Esophagus muscularis mucosa (tissue), 4 donors: ENCODE data around the gene PTPN4. TPM values are rescaled to one million over a fixed set of nuclear protein-coding genes. Genes with fewer than 3 reads are reported as not detected.

Experiments used
- DNase-seq: peaks from one replicate; pipeline ENCODE4 v3.0.0-alpha.2; 2017; ENCODE audit errors: extremely low spot score
- H3K27ac ChIP-seq, 4 donors: fragments of 200-600 bp; sonication (generic); replicated peaks in 1 of 4; 1 replicate in 3 of 4; 2 replicates in 1 of 4; pipeline ENCODE4 v1.5.1; 2016 to 2019; ENCODE audit warnings: mild to moderate bottlenecking in 1 of 4
- H3K27me3 ChIP-seq, 4 donors: fragments of 200-600 bp; sonication (generic); one replicate each; pipeline versions ENCODE4 v1.5.1 to v1.6.0; 2016 to 2019
- H3K36me3 ChIP-seq, 4 donors: fragments of 200-600 bp; sonication (generic); one replicate each; pipeline ENCODE4 v1.5.1; 2016 to 2019
- H3K4me1 ChIP-seq, 4 donors: fragments of 200-600 bp; sonication (generic); one replicate each; pipeline ENCODE4 v1.5.1; 2016 to 2019
- H3K4me3 ChIP-seq, 4 donors: fragments of 200-600 bp; sonication (generic); 1 replicate in 2 of 4; 2 replicates in 2 of 4; pipeline ENCODE4 v1.5.1; 2016 to 2019; ENCODE audit warnings: mild to moderate bottlenecking in 4 of 4, moderate library complexity in 1 of 4
- H3K9me3 ChIP-seq, 4 donors: fragments of 200-600 bp; sonication (generic); 1 replicate in 3 of 4; 2 replicates in 1 of 4; pipeline ENCODE4 v1.5.1; 2016 to 2019
- EP300 ChIP-seq: sonication (generic); formaldehyde crosslinking; IDR thresholded peaks from one replicate; pipeline ENCODE4 v1.6.1; 2017; ENCODE audit warnings: antibody characterized with exemption
- POLR2A ChIP-seq: fragments of 450-650 bp; IDR thresholded peaks from one replicate; pipeline ENCODE4 v1.6.1; 2017; ENCODE audit warnings: antibody characterized with exemption, moderate library complexity, mild to moderate bottlenecking, low read depth
- POLR2AphosphoS5 ChIP-seq, 2 donors: sonication (generic); formaldehyde crosslinking; IDR thresholded peaks; one replicate each; pipeline ENCODE4 v1.6.1; 2017; ENCODE audit warnings: antibody characterized with exemption in 2 of 2
- WGBS: methylation state at CpG from one replicate; pipeline ENCODE4 v1.1.5; 2018; 5-methylcytosine and 5-hydroxymethylcytosine counted together
- intact Hi-C: fragments of 100-400 bp; cut with DNase I; formaldehyde crosslinking; loops from one replicate; pipeline ENCODE4 v1.15.1; 2023
- total RNA-seq, 4 donors: library from RNA; depleted of rRNA; stranded (reverse); fragments of >200 nt; gene quantifications; one replicate each; pipeline versions ENCODE4 v1.1.0 to v1.2.1, GENCODE V29; 2016
- TF ChIP-seq, protein P1 (sequence below), 3 experiments: fragments of 200-600 bp in 2 of 3; fragments of 450-650 bp in 1 of 3; sonication (generic) in 2 of 3; IDR thresholded peaks; one replicate each; pipeline ENCODE4 v1.5.1; 2017 to 2019; ENCODE audit warnings: antibody characterized with exemption in 3 of 3, mild to moderate bottlenecking in 2 of 3, moderate library complexity in 1 of 3

The PTPN4 gene
- total RNA-seq, 4 donors from 2014 or later, result 21.3 to 39.9 (median 24.7) TPM

DNA sequence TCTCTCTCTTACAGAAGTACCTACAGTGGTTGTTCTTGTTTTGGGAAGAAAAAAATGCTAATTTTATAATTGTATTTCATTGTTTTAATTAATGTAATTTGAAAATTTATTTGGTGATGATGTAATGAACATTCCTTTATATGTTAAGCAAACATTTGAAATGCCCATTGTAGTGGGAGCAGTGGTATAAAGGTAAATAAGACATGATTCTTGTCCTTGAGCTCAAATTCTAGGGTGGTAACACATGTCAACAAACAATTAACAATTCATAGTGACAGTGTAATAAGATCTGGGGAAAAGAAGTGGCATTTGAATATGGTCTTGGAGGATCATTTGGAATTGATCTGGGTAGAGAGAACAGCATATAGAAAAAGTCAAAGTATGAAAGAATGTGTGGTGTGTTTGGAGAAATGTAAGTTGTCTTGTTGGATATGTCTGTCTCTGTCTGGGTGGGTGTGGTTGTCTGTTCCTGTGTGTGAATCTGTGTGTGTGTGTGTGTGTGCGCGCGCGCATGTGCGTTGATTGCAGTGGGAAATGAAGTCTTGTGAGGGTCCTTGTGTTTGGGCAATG is 5.8 kb downstream of the PTPN4 start:
- Histone ChIP-seq H3K4me1 (peaks cover 14 to 33% (median 25%) of the 10 kb centered on the region in 4 donors), H3K4me3 (no peak overlapping the region), H3K27ac (no peak overlapping the region), H3K36me3 (no peaks in the 10 kb centered on the region), H3K27me3 (no peaks in the 10 kb centered on the region), H3K9me3 (no peaks in the 10 kb centered on the region)
- WGBS, result 85% methylated on average over 5 of the region's 5 CpGs
- no peak for DNase-seq
- TF ChIP-seq EP300 (no peak), POLR2AphosphoS5 (IDR thresholded peaks at IDR 0.05) (no peak), POLR2A (no peak)
- TF ChIP-seq, protein P1, sequence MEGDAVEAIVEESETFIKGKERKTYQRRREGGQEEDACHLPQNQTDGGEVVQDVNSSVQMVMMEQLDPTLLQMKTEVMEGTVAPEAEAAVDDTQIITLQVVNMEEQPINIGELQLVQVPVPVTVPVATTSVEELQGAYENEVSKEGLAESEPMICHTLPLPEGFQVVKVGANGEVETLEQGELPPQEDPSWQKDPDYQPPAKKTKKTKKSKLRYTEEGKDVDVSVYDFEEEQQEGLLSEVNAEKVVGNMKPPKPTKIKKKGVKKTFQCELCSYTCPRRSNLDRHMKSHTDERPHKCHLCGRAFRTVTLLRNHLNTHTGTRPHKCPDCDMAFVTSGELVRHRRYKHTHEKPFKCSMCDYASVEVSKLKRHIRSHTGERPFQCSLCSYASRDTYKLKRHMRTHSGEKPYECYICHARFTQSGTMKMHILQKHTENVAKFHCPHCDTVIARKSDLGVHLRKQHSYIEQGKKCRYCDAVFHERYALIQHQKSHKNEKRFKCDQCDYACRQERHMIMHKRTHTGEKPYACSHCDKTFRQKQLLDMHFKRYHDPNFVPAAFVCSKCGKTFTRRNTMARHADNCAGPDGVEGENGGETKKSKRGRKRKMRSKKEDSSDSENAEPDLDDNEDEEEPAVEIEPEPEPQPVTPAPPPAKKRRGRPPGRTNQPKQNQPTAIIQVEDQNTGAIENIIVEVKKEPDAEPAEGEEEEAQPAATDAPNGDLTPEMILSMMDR (IDR thresholded peaks at IDR 0.05), result no peak
- intact Hi-C loops, result loop anchor here (10.0 kb wide), 1 partner anchor 249 kb away; the partner anchor contains the start of gene EPB41L5

DNA sequence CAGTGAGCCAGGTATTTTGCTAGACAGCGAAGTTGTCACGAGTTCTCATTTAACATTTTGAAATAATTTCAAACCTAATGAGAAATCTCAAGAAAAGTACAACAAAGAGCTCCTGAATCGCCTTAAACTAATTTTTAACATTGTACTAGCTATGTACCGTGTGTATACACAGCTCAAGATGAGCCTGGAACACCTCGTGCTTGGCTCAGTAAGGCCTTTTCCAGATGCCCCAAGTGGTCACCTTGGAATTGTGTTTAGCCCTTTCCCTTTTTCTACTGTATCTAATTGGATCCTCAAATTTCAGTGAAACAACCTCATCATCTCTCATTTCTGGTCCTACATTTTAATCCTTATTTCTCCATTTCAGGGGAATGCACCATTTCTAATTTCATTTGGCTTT is 7.2 kb downstream of the PTPN4 start:
- Histone ChIP-seq H3K36me3 (no peaks in the 10 kb centered on the region), H3K4me1 (peaks cover 8 to 27% (median 19%) of the 10 kb centered on the region in 4 donors), H3K27me3 (no peaks in the 10 kb centered on the region), H3K27ac (no peak overlapping the region), H3K4me3 (no peak overlapping the region), H3K9me3 (no peaks in the 10 kb centered on the region)
- TF ChIP-seq EP300, result no peak
- TF ChIP-seq, protein P1 (IDR thresholded peaks at IDR 0.05), result no peak
- no peak for TF ChIP-seq POLR2A
- no peak for TF ChIP-seq POLR2AphosphoS5 (IDR thresholded peaks at IDR 0.05)
- WGBS, result 92% methylated on average over 5 of the region's 5 CpGs
- intact Hi-C loops, result loop anchor here (10.0 kb wide), 1 partner anchor 248 kb away; the partner anchor contains the start of gene EPB41L5
- DNase-seq, result no peak

DNA sequence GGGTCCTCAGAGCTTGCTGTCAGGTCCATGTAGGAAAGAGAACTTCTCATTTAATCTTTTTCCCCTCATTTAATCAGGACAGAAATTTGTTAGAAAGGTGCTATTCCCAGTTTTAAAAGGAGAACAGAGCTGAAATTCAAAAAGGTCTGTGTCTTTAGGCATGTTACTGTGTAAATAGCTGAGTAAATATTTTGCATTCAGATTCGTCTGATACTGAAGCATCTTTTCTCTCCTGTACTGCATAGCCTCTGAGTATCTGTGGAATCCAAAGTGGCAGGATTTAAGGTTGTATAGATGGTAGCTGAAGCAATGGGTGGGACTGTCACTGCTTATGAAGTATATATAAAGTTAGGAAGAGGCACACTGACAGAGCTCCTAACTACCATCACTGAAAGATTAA is 9.0 kb downstream of the PTPN4 start:
- Histone ChIP-seq H3K9me3 (no peaks in the 10 kb centered on the region), H3K4me3 (no peak overlapping the region), H3K4me1 (peaks cover 0 to 16% (median 9%) of the 10 kb centered on the region in 4 donors), H3K27ac (no peak overlapping the region), H3K36me3 (no peaks in the 10 kb centered on the region), H3K27me3 (no peaks in the 10 kb centered on the region)
- DNase-seq, result no peak
- no peak for TF ChIP-seq EP300
- no peak for TF ChIP-seq POLR2AphosphoS5 (IDR thresholded peaks at IDR 0.05)
- no peak for TF ChIP-seq POLR2A
- WGBS, result 78% methylated on average over 1 of the region's 1 CpG
- intact Hi-C loops, result loop anchor here (10.0 kb wide), 1 partner anchor 246 kb away; the partner anchor contains the start of gene EPB41L5

DNA sequence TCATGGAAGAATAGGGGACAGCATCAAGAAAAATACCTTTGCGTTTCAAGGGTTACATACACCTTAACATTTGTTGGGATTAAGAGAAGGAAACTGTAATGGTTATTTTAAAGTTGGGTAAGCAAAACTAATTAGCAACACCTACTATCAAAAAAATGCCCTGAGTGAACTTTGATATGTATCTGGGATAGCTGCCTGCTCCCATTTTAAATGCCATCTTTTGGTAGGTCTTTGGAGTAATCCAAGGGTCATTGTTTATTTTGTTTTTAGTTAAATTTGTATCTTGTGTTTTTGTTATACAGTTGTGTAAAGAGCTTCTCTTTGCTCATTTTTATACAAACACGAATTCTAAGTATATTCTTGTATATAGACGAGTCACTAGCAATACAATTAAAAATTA is 9.9 kb downstream of the PTPN4 start:
- no peak for DNase-seq
- Histone ChIP-seq H3K4me3 (no peak overlapping the region), H3K27ac (no peak overlapping the region), H3K4me1 (peaks cover 0 to 15% (median 8%) of the 10 kb centered on the region in 4 donors), H3K9me3 (no peaks in the 10 kb centered on the region), H3K27me3 (no peaks in the 10 kb centered on the region), H3K36me3 (no peaks in the 10 kb centered on the region)
- whole genome bisulfite sequencing, result 94% methylated on average over 3 of the region's 3 CpGs
- TF ChIP-seq POLR2A, result no peak
- TF ChIP-seq, protein P1 (IDR thresholded peaks at IDR 0.05), result no peak
- no peak for TF ChIP-seq EP300
- TF ChIP-seq POLR2AphosphoS5 (IDR thresholded peaks at IDR 0.05), result no peak
- intact Hi-C loops, result loop anchor here (10.0 kb wide), 1 partner anchor 245 kb away; the partner anchor contains the start of gene EPB41L5

DNA sequence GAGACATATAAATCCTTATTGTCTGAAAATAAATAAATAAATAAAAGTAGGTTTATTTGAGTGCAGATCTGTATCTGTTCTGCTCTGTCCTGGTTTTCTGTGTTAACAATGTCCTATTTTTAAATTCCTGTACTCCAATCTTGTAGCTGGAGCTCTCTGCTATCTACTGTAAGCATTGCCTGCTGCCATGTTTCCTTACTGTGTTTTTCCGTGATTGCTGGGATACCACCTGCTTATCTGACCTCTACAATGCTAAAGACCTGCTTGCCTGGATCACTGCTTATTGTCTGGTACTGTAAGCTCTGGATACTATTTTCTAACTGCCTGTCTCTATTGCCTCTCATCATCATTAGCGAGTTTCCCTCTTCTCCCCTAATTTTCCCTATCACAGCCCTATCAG is 11.6 kb downstream of the PTPN4 start:
- Histone ChIP-seq H3K9me3 (no peaks in the 10 kb centered on the region), H3K4me3 (no peak overlapping the region), H3K27me3 (no peaks in the 10 kb centered on the region), H3K4me1 (peaks cover 0 to 15% (median 8%) of the 10 kb centered on the region in 4 donors), H3K36me3 (no peaks in the 10 kb centered on the region), H3K27ac (no peak overlapping the region)
- TF ChIP-seq POLR2A (no peak), EP300 (no peak), POLR2AphosphoS5 (IDR thresholded peaks at IDR 0.05) (no peak)
- TF ChIP-seq, protein P1 (IDR thresholded peaks at IDR 0.05), result no peak
- 100% methylated on average over 2 of the region's 2 CpGs for WGBS
- DNase-seq, result no peak
- intact Hi-C loops, result no loop called here
